GM18907 (cell line): ENCODE data around the gene ACER3.
"Not testable (repeated sequence)": the region's sequence is repeated elsewhere in the genome, so short reads cannot be mapped to it uniquely, and the experiment has no call there.

Experiments
- ATAC-seq: cut with Tn5 transposase; IDR thresholded peaks from one replicate; pipeline ENCODE4 v1.9.1; 2021; ENCODE audit warnings: mild to moderate bottlenecking, moderate library complexity; ENCODE audit not compliant: unreplicated experiment

ACER3 gene

GRCh38 chr11:77055101-77055561, 194.4 kb downstream of the ACER3 start:
- ATAC-seq: no peak

- no peak for ATAC-seq
Observed at GRCh38 chr11:77055913-77056312, 195.2 kb downstream of the ACER3 start.

GRCh38 chr11:77056814-77057402, 196.2 kb downstream of the ACER3 start:
- no peak for ATAC-seq

DNA sequence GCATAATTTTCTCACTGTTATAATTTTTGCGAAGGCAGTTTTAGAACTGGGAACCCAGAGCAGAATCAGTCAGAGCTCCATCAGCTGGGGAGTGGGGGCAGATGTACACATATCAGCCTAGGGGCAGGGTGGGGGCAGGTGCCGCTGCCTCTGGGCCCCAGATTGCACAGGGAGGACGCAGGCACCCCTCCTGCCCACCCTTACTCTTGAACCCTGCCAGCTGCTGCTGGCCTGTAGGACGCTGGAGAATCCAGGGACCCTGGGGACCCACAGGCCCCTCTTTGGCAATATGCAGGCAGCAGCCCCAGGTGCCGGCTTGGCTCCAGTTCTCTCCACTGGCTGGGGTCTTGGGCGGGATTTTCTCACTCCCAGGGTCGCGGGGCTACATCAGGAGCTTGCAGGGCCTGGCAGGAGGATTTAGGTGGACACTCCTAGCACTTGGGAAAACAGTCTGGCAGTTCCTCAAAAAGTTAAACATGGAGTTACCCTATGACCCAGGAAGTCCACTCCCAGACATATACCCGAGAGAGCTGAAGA, 197.3 kb downstream of the ACER3 start:
- no peak for ATAC-seq

GRCh38 chr11:77058900-77059299, 198.2 kb downstream of the ACER3 start:
- no peak for ATAC-seq

DNA sequence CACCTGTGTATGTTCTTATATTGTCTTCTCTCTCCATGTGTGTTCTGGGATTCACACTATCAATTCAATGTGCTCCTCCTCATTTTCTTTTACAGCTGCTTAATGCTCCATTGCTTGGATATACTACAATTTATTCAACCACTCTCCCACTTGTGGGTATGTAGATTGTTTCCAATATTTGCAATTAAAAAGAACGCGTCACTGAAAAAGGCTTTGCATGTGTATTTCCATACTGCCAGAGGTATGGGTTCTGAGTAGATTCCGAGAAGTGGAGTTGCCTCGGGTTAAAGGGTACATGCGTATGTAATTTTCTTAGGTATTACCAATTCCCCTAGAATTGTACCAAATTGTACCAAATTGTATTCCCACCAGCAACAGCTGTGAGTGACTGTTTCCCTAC, 199.1 kb downstream of the ACER3 start:
- ATAC-seq: no peak

DNA sequence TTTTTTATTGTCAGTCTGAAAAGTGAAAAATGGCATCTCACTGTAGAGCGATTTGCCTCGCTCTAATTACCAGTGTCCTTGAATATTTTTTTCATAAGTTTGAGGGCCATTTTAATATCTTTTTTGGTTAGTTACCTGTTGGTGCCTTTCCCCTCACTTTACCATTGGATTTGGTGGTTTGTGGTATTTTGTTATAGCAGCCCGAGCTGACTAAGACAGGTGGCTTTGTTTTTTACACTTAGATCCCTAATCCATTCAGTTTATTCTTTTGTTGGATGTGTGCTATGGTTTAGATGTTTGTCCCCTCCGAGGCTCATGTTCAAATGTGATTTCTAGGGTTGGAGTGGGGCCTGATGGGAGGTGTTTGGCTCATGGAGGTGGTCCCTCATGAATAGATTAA, 199.5 kb downstream of the ACER3 start:
- no peak for ATAC-seq

DNA sequence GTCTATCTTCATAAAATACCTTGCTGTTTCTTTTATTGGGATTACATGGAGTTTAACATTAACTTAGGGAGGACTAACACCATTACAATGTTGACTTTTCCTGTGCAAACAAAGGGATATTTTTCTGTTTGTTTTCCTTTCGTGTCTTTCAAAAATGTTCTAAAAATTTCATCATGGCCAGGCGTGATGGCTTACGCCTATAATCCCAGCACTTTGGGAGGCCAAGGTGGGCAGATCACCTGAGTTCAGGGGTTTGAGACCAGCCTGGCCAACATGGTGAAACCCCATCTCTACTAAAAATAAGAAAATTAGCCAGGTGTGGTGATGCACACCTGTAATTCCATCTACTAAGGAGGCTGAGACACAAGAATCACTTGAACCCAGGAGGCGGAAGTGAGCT, 200.5 kb downstream of the ACER3 start:
- not testable (repeated sequence) for ATAC-seq

DNA sequence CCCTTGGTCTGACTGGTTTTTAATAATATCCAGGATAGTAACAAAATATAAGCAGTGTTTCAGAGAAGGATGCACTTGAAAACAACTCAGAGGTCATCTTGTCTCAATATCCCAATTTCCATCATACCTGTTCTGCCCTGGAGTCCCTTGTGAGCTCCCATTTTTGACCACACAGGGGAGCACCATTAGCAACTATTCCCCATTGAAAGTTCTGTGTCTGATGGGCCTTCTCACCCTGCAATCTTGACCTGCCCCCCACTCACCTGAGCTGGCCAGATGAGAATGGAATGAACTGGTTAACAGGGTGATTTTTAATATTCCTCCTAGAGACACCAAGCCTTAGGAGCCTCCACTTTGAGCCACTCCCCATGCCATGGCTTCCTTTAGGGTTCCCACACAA, 202.2 kb downstream of the ACER3 start:
- no peak for ATAC-seq

- ATAC-seq: no peak
Observed at GRCh38 chr11:77063407-77063806, 202.7 kb downstream of the ACER3 start.

GRCh38 chr11:77063861-77064260, 203.1 kb downstream of the ACER3 start:
- no peak for ATAC-seq

- ATAC-seq: no peak
Observed at GRCh38 chr11:77064648-77065217, 204.0 kb downstream of the ACER3 start.

- ATAC-seq: peak; percentile 14
Observed at GRCh38 chr11:77065878-77066228, 205.1 kb downstream of the ACER3 start.

DNA sequence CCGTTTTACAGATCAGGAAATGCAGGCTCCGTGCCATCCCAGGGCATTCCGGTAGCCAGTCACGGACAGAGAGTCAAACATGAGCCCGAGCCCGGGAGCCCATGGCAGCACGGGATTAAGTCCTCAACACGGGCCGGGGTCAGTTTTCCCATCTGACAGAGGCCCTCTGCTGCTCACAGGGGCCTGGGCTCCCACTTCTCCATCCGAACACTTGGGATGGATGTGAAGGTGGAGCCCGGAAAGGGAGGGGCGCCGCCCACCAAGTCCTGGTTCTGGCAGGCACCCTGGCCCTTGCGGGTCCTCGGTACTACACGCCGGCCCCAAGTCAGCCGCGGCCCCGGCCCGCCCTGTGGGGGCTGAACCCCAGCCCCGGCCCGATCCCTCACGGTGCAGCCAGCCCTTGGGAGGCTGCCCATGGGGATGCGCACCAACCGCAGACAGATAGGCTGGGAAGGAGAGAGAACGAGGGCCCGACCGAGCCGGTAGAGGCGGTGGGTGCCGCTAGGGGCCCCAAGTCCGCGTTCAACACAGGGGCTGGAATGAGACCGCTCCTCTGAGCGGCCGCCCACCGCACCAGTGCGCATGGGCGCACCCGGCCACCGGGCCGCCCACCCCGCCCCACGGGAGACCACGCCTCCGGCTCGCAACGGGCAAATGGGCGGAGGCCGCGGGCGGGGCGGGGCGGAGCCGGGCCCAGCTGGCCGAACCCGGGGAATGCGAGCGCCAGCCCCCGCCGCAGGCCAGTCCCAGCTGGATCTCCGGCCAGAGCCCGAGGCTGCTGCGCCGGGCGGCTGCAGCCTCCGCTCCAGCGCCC, 205.7 kb downstream of the ACER3 start, which contains the start of gene CAPN5:
Gene CAPN5, plus strand, starts transcription at position 743 of the 814 bp plus-strand sequence. CDS start 17,916 bp downstream, outside the sequence.
- peak; percentile 82 for ATAC-seq

DNA sequence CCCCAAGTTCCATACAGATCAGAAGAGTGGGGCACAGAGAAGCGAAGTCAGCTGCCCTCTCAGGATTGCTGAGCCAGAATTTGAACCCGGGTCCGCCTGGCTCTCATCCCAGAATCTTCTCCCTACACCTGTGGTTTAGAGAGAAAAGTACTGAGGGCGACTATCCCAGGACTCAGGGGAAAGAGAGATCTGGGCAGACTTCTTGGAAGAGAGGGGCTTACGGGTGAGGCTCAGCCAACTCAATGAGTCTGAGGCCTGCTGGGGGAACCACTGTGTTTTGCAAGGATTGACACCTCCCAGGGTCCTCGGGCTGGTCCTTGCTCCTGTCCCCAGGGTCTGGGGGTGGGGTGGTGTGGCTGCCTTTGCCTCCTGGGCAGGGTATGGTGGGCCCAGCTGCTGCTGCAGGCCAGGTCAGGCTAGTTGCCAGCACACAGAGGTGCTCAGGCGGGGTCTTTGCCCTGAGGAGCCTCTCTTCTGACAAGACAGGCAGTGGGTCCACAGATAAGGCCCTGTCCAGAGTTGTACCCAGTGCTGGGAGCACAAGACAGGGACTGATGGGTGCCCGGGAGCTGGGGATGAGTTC, 207.2 kb downstream of the ACER3 start:
- ATAC-seq: no peak

DNA sequence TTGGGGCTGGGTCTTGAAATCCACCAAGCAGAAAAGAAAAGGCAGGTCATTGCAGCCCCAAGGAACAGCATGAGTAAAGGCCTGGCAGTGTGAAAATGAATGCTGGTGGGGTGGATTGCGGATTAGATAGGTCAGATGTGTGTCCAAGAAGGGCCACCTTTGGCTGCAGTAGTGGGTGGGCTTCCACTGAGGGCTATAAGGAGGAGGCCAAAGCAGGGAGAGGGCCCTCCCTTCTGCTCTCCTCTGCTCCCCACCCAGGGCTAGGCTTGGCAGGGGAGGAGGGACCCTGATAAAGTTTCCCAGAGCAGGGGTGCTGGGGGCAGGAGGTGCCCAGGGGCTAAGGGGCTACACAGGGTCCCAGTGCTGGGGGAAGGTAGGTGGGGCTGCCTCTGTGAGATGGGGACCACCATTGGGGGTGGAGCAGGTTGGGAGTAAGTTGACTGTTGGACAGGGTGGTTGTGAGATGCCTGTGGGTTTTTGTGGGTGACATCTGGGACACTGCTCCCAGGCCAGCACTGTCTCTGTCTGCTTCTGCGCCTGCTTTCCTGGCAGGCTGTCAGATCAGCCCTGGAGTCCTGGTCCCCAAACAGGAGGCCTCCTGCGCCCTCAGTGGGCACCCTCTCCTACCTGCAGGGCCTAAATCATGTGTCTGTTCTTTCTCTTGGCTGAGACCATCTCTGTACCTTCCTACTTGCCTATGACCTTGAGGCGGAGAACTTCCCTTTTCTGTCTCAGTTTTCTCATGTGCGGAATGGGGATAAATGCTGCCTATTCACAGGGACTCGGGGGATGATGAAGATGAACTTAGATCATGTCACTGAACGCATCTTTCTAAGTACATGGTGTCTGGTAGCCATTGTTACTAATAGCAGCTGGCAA, 208.0 kb downstream of the ACER3 start:
- ATAC-seq: no peak

- ATAC-seq: no peak
Observed at GRCh38 chr11:77069336-77069968, 208.7 kb downstream of the ACER3 start.

- no peak for ATAC-seq
Observed at GRCh38 chr11:77069969-77070582, 209.4 kb downstream of the ACER3 start.

DNA sequence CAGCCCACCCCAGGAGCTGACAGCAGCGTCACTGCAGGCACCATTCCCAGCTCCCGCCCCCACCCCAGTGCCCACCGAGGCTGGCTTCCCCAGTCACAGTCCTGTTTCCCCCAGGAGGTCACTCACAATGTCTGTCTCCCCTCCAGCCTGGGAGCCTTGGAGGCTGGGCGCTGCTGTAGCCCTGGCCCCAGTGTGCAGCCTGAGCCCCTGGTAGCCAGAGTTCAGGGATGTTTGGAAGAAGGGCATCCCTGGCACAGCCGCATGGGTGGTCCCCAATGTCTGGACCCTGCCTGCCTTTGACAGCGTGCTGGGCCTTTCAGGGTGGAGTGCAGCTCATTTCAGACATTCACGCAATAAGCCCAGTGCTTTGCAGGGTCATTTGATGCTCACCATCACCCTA, 210.4 kb downstream of the ACER3 start:
- ATAC-seq: no peak
